GM12878 (cell line): Measurements from ENCODE around the gene TTLL8. TPM values are rescaled to one million over a fixed set of nuclear protein-coding genes. Genes with fewer than 3 reads are reported as not detected.

Source experiments
- BCL11A ChIP-seq: IDR thresholded peaks from 2 replicates; pipeline ENCODE4 v1.6.1; 2011; ENCODE audit warnings: low read depth, low read length
- BMI1 ChIP-seq: fragments of 450-650 bp; IDR thresholded peaks from 2 replicates; pipeline ENCODE4 v1.6.1; 2016; ENCODE audit warnings: mild to moderate bottlenecking, moderate library complexity, borderline replicate concordance
- CBFB ChIP-seq: IDR thresholded peaks from 2 replicates; pipeline ENCODE4 v1.6.1; 2016; ENCODE audit warnings: antibody characterized with exemption, low read depth
- CBX3 ChIP-seq: fragments of 200-600 bp; sonication (generic); IDR thresholded peaks from 2 replicates; pipeline ENCODE4 v1.6.1; 2016; ENCODE audit warnings: low read depth, borderline replicate concordance
- DPF2 ChIP-seq: fragments of 450-650 bp; IDR thresholded peaks from 2 replicates; pipeline ENCODE4 v1.6.1; 2017; ENCODE audit warnings: mild to moderate bottlenecking
- E2F4 ChIP-seq: IDR thresholded peaks from 2 replicates; pipeline ENCODE4 v1.6.1; 2012; ENCODE audit warnings: low read depth, low read length, improper control_type of control experiment
- EGR1 ChIP-seq, 2 experiments: IDR thresholded peaks; 1 replicate in 1 of 2; 2 replicates in 1 of 2; pipeline ENCODE4 v1.6.1; 2011 to 2012; ENCODE audit warnings: low read depth in 2 of 2, low read length in 2 of 2, borderline replicate concordance in 1 of 2, mild to moderate bottlenecking in 1 of 2, moderate library complexity in 1 of 2
- EP300 ChIP-seq, 2 experiments: fragments of 150-350 bp in 1 of 2; IDR thresholded peaks; 2 replicates each; pipeline ENCODE4 v1.6.1; 2011 to 2012; ENCODE audit warnings: low read depth in 2 of 2, low read length in 2 of 2, borderline replicate concordance in 1 of 2, improper control_type of control experiment in 1 of 2, inconsistent platforms in 1 of 2; ENCODE audit not compliant: control insufficient read depth in 1 of 2
- HCFC1 ChIP-seq: fragments of 150-350 bp; IDR thresholded peaks from 2 replicates; pipeline ENCODE4 v1.6.1; 2014; ENCODE audit warnings: low read length
- MAX ChIP-seq: IDR thresholded peaks from 2 replicates; pipeline ENCODE4 v1.6.1; 2012; ENCODE audit warnings: low read depth, low read length, improper control_type of control experiment
- NBN ChIP-seq: fragments of 450-650 bp; IDR thresholded peaks from 2 replicates; pipeline ENCODE4 v1.6.1; 2016
- NR2C1 ChIP-seq: fragments of 450-650 bp; IDR thresholded peaks from 2 replicates; pipeline ENCODE4 v1.6.1; 2017; ENCODE audit warnings: antibody characterized with exemption, mild to moderate bottlenecking, moderate library complexity
- NR2C2 ChIP-seq: IDR thresholded peaks from 2 replicates; pipeline ENCODE4 v1.6.1; 2011; ENCODE audit warnings: borderline replicate concordance, low read depth; ENCODE audit not compliant: control insufficient read depth, insufficient read length
- NR2F1 ChIP-seq: fragments of 450-650 bp; conservative IDR thresholded peaks from 2 replicates; pipeline ENCODE4 v1.6.1; 2017; ENCODE audit warnings: mild to moderate bottlenecking
- RFX5 ChIP-seq: IDR thresholded peaks from 2 replicates; pipeline ENCODE4 v1.6.1; 2011; ENCODE audit warnings: low read depth, low read length, improper control_type of control experiment
- SRF ChIP-seq, 2 experiments: IDR thresholded peaks; 2 replicates each; pipeline ENCODE4 v1.6.1; 2011; ENCODE audit warnings: low read depth in 2 of 2, low read length in 2 of 2, mild to moderate bottlenecking in 1 of 2, moderate library complexity in 1 of 2
- TAF1 ChIP-seq: IDR thresholded peaks from 2 replicates; pipeline ENCODE4 v1.6.1; 2011; ENCODE audit warnings: mild to moderate bottlenecking, low read depth, low read length, borderline replicate concordance
- TCF12 ChIP-seq: IDR thresholded peaks from 2 replicates; pipeline ENCODE4 v1.6.1; 2011; ENCODE audit warnings: low read depth, mild to moderate bottlenecking, low read length
- YY1 ChIP-seq: IDR thresholded peaks from 2 replicates; pipeline ENCODE4 v1.6.1; 2011; ENCODE audit warnings: low read depth, mild to moderate bottlenecking, low read length
- ZBTB11 ChIP-seq: fragments of 450-650 bp; formaldehyde crosslinking; IDR thresholded peaks from 2 replicates; pipeline ENCODE4 v1.5.0; 2022; ENCODE audit warnings: mild to moderate bottlenecking, missing genetic modification characterization
- ZBTB4 ChIP-seq: fragments of 450-650 bp; formaldehyde crosslinking; IDR thresholded peaks from 2 replicates; pipeline ENCODE4 v1.4.0; 2022; ENCODE audit warnings: mild to moderate bottlenecking, moderate library complexity
- polyA plus RNA-seq, 11 experiments: library from polyadenylated mRNA; depleted of rRNA in 4 of 11; unstranded in 6 of 11; stranded (reverse) in 5 of 11; fragments of >200 nt; fragmentation: Nextera tagmentation in 4 of 11; fragmentation: Illumina TruSeq in 1 of 11; extraction: Ambion mirVana in 4 of 11; extraction: Trizol in 1 of 11; gene quantifications; 1 replicate in 1 of 11; 2 replicates in 10 of 11; pipeline versions ENCODE4 v1.2.1 to v1.2.3, GENCODE V29; 2011 to 2016; ENCODE audit warnings: inconsistent platforms in 2 of 11, missing spikeins in 2 of 11, low read depth in 1 of 11
- total RNA-seq, 4 experiments: library from RNA; depleted of rRNA in 3 of 4; stranded (reverse); fragments of >200 nt in 3 of 4; fragmentation: Illumina TruSeq in 1 of 4; extraction: Trizol in 1 of 4; gene quantifications; 2 replicates each; pipeline versions ENCODE4 v1.2.1 to v1.2.3, GENCODE V29; 2013 to 2021

The TTLL8 gene
- total and polyA plus RNA-seq, 10 of the 15 experiments (the other 5 are each of a cell fraction or from before 2014, with no cell fraction given): not detected

- TF ChIP-seq ZBTB11 (CRISPR knock-in tag): no peak
- peak; percentile 25; the same call in 1 of the 2 replicates for TF ChIP-seq CBFB
- no peak for TF ChIP-seq E2F4
- TF ChIP-seq BMI1: no peak
- peak; percentile 92 for TF ChIP-seq NBN
- TF ChIP-seq TCF12: peak; percentile 71
- peak; percentile 78 for TF ChIP-seq NR2C1
- TF ChIP-seq SRF (IDR thresholded peaks at IDR 0.05; ENCODE audit: low read depth in 2 of 2, low read length in 2 of 2): no peak
- no peak for TF ChIP-seq NR2C2
- TF ChIP-seq ZBTB4 (CRISPR knock-in tag): no peak
- peak; percentile 41; the same call in 1 of the 2 replicates for TF ChIP-seq TAF1
- TF ChIP-seq YY1: peak; percentile 49
- peak; percentile 99 for TF ChIP-seq MAX
- no peak; the same call in 1 of the 2 replicates for TF ChIP-seq HCFC1
- peak; percentile 79 for TF ChIP-seq NR2F1
- 0 out of 2 replicates have a peak, but pooled peaks have one; percentile 75 for TF ChIP-seq DPF2
- TF ChIP-seq EP300 (IDR thresholded peaks at IDR 0.05; ENCODE audit: borderline replicate concordance in 1 of 2, control insufficient read depth in 1 of 2, low read depth in 2 of 2, low read length in 2 of 2): peak in 1 of 2 experiments; percentile 75; a peak in 3 of 4 replicates
- peak in 1 of 2 experiments; percentile 56; a peak in 1 of 3 replicates for TF ChIP-seq EGR1 (IDR thresholded peaks at IDR 0.05; ENCODE audit: borderline replicate concordance in 1 of 2, low read depth in 2 of 2, low read length in 2 of 2)
- TF ChIP-seq BCL11A: peak; percentile 33; the same call in 1 of the 2 replicates
- TF ChIP-seq CBX3: no peak
- TF ChIP-seq RFX5: 0 out of 2 replicates have a peak, but pooled peaks have one; percentile 24
These were observed 87.4 kb downstream of the TTLL8 start (continued) for GRCh38 chr22:49970528-49971231.
